Mesenchymal stem cell (in vitro differentiated cells and primary cell): Measurements from ENCODE around the gene EEF1A2.

Experiments
- DNase-seq: peaks from one replicate; pipeline ENCODE4 v3.0.0-alpha.2; 2013
- H2AFZ ChIP-seq: one replicate; pipeline ENCODE4 v1.6.1; 2013; ENCODE audit warnings: low read depth, mild to moderate bottlenecking, control low read depth, inconsistent platforms, low read length, moderate library complexity
- H2AK5ac ChIP-seq: 2 replicates; pipeline ENCODE4 v1.6.1; 2013; ENCODE audit warnings: low read length, moderate library complexity, mild to moderate bottlenecking, inconsistent platforms; ENCODE audit not compliant: severe bottlenecking
- H2BK120ac ChIP-seq: one replicate; pipeline ENCODE4 v1.6.1; 2013; ENCODE audit warnings: low read depth, mild to moderate bottlenecking, inconsistent platforms, low read length, moderate library complexity
- H2BK12ac ChIP-seq, 2 experiments: one replicate each; pipeline ENCODE4 v1.6.1; 2013; ENCODE audit warnings: inconsistent platforms in 2 of 2, low read length in 2 of 2, mild to moderate bottlenecking in 2 of 2, moderate library complexity in 2 of 2, control low read depth in 1 of 2
- H2BK15ac ChIP-seq: one replicate; pipeline ENCODE4 v1.6.1; 2013; ENCODE audit warnings: mild to moderate bottlenecking, low read depth, inconsistent platforms; ENCODE audit not compliant: poor library complexity, severe bottlenecking
- H2BK5ac ChIP-seq: 2 replicates; pipeline ENCODE4 v1.6.1; 2013; ENCODE audit warnings: low read depth, mild to moderate bottlenecking, low read length, control low read depth, inconsistent platforms; ENCODE audit not compliant: poor library complexity, severe bottlenecking
- H3K14ac ChIP-seq, 2 experiments: one replicate each; pipeline ENCODE4 v1.6.1; 2013; ENCODE audit warnings: inconsistent platforms in 2 of 2, low read length in 2 of 2, control low read depth in 1 of 2, mild to moderate bottlenecking in 1 of 2, moderate library complexity in 1 of 2
- H3K18ac ChIP-seq, 2 experiments: one replicate each; pipeline ENCODE4 v1.6.1; 2013; ENCODE audit warnings: inconsistent platforms in 2 of 2, low read length in 2 of 2, control low read depth in 1 of 2, low read depth in 1 of 2, mild to moderate bottlenecking in 1 of 2
- H3K23ac ChIP-seq, 2 experiments: one replicate each; pipeline ENCODE4 v1.6.1; 2013; ENCODE audit warnings: inconsistent platforms in 2 of 2, low read length in 2 of 2, mild to moderate bottlenecking in 2 of 2, moderate library complexity in 2 of 2, control low read depth in 1 of 2
- H3K27ac ChIP-seq: 2 replicates; pipeline ENCODE4 v1.5.1; 2013; ENCODE audit warnings: mild to moderate bottlenecking, moderate library complexity, low read length, control low read depth, inconsistent platforms; ENCODE audit not compliant: poor library complexity, severe bottlenecking
- H3K27me3 ChIP-seq, 2 experiments: 2 replicates each; pipeline versions ENCODE4 v1.6.1 to v1.7.0; 2013; ENCODE audit warnings: low read length in 2 of 2, mild to moderate bottlenecking in 2 of 2, moderate library complexity in 2 of 2, control low read depth in 1 of 2, inconsistent platforms in 1 of 2; ENCODE audit not compliant: control insufficient read depth in 1 of 2, insufficient read depth in 1 of 2
- H3K36me3 ChIP-seq, 2 experiments: 2 replicates each; pipeline versions ENCODE4 v1.6.1 to v1.7.0; 2013; ENCODE audit warnings: low read length in 2 of 2, control low read depth in 1 of 2, inconsistent platforms in 1 of 2, low read depth in 1 of 2, mild to moderate bottlenecking in 1 of 2; ENCODE audit not compliant: insufficient read depth in 2 of 2, control insufficient read depth in 1 of 2
- H3K4ac ChIP-seq, 2 experiments: one replicate each; pipeline ENCODE4 v1.6.1; 2013; ENCODE audit warnings: inconsistent platforms in 2 of 2, low read length in 2 of 2, mild to moderate bottlenecking in 2 of 2, moderate library complexity in 2 of 2, control low read depth in 1 of 2, low read depth in 1 of 2
- H3K4me1 ChIP-seq: 2 replicates; pipeline ENCODE4 v1.6.1; 2013; ENCODE audit warnings: low read depth, low read length, control low read depth; ENCODE audit not compliant: control insufficient read depth, insufficient read depth
- H3K4me2 ChIP-seq: 2 replicates; pipeline ENCODE4 v1.6.1; 2013; ENCODE audit warnings: low read length, mild to moderate bottlenecking, inconsistent platforms; ENCODE audit not compliant: poor library complexity, severe bottlenecking
- H3K4me3 ChIP-seq, 2 experiments: 2 replicates each; pipeline versions ENCODE4 v1.5.1 to v1.7.0; 2013; ENCODE audit warnings: low read length in 2 of 2, mild to moderate bottlenecking in 2 of 2, control low read depth in 1 of 2, low read depth in 1 of 2; ENCODE audit not compliant: insufficient read depth in 1 of 2
- H3K79me1 ChIP-seq: replicated peaks from 2 replicates; pipeline ENCODE4 v1.6.1; 2013; ENCODE audit warnings: mild to moderate bottlenecking, control low read depth, low read length, inconsistent platforms; ENCODE audit not compliant: poor library complexity, severe bottlenecking
- H3K9ac ChIP-seq: 2 replicates; pipeline ENCODE4 v1.7.0; 2013; ENCODE audit warnings: mild to moderate bottlenecking, low read length, moderate library complexity
- H3K9me3 ChIP-seq: 2 replicates; pipeline ENCODE4 v1.7.0; 2013; ENCODE audit warnings: mild to moderate bottlenecking, low read length; ENCODE audit not compliant: control insufficient read depth
- H4K8ac ChIP-seq: one replicate; pipeline ENCODE4 v1.6.1; 2013; ENCODE audit warnings: inconsistent platforms, mild to moderate bottlenecking, low read length, moderate library complexity
- H4K91ac ChIP-seq: one replicate; pipeline ENCODE4 v1.6.1; 2013; ENCODE audit warnings: mild to moderate bottlenecking, low read length, inconsistent platforms
- WGBS: methylation state at CpG from one replicate; pipeline ENCODE4 v1.1.7; 2013; ENCODE audit warnings: mixed read lengths; 5-methylcytosine and 5-hydroxymethylcytosine counted together

The EEF1A2 gene

GRCh38 chr20:63443606-63444395 is 55.1 kb downstream of the EEF1A2 start:
- Histone ChIP-seq H3K14ac (no peak overlapping the region), H2BK5ac (no peak overlapping the region), H3K79me1 (no peaks in the 10 kb centered on the region), H3K4me3 (no peak overlapping the region), H3K27me3 (peaks cover 0 to 29% of the 10 kb centered on the region in 2 experiments), H3K4ac (no peak overlapping the region), H2BK15ac (no peak overlapping the region), H3K27ac (no peak overlapping the region), H3K4me2 (no peak overlapping the region), H2BK120ac (no peak overlapping the region), H4K8ac (no peak overlapping the region), H3K4me1 (no peaks in the 10 kb centered on the region), H2AK5ac (no peak overlapping the region), H2BK12ac (no peak overlapping the region), H3K36me3 (no peaks in the 10 kb centered on the region), H4K91ac (no peak overlapping the region), H3K18ac (no peak overlapping the region), H2AFZ (no peak overlapping the region), H3K9me3 (no peaks in the 10 kb centered on the region), H3K23ac (no peak overlapping the region), H3K9ac (no peak overlapping the region)
- no peak for DNase-seq
- WGBS, result 87% methylated on average over 24 of the region's 25 CpGs

- Histone ChIP-seq H3K18ac (no peak overlapping the region), H2AK5ac (no peak overlapping the region), H2BK120ac (no peak overlapping the region), H3K9me3 (no peaks in the 10 kb centered on the region), H3K4me2 (no peak overlapping the region), H3K4me3 (no peak overlapping the region), H3K4me1 (no peaks in the 10 kb centered on the region), H3K27ac (no peak overlapping the region), H3K27me3 (peaks cover 0 to 25% of the 10 kb centered on the region in 2 experiments), H2BK12ac (no peak overlapping the region), H3K23ac (no peak overlapping the region), H3K79me1 (no peaks in the 10 kb centered on the region), H4K8ac (no peak overlapping the region), H2BK15ac (no peak overlapping the region), H3K9ac (no peak overlapping the region), H2BK5ac (no peak overlapping the region), H3K36me3 (no peaks in the 10 kb centered on the region), H3K4ac (no peak overlapping the region), H4K91ac (no peak overlapping the region), H2AFZ (no peak overlapping the region), H3K14ac (no peak overlapping the region)
- no peak for DNase-seq
- 78% methylated on average over 8 of the region's 11 CpGs for WGBS
Observed at GRCh38 chr20:63442100-63442493, 56.8 kb downstream of the EEF1A2 start.

DNA sequence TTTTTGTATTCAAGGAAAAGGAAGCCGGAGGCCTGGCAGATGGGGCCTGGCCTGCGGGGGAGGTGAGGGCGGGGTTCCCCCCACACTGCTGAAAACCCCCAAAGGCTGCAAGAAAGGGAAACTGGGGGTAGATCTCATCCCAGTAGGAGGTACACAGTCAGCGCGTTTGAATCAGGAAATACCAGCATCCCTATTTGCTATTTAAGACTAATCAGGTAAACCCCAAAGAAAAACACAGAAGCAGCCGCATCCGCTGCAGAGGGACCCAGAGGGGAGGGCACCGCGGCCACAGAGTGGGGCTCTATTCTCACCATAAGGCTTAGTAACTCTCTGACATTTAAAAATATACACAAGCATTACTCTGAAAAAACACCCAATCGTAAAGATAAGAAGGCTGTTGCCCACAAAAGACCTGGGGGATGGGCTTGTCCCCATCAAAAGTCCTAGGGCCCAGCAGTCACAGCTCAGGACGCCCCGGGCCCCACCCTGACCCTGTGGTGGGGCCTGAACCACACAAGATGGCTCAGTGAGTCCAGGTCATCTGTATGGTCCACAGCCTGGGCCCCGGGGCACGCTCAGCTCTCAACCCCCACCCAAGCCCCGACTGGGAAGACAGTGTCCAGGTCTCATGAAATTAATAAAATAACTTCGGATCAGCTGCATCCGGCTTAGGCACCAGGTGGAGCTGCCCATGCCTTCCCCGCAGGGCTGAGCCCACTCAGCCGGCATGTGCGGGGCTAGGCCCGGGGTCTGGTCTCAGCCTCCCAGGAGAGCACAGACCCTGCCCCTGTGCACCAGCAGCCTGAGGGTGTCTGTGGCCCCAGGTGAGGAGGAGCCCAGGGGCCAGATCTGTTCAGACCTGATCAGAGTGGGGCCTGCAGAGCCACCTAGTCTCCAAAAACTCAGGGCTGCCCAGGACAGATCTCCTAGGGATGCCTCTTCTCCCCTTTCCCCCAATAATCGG is 57.5 kb downstream of the EEF1A2 start:
- no peak overlapping the region for H2BK120ac ChIP-seq
- 79% methylated on average over 22 of the region's 22 CpGs for WGBS

GRCh38 chr20:63440366-63440955 is 58.4 kb downstream of the EEF1A2 start:
- H3K79me1 ChIP-seq, result no peaks in the 10 kb centered on the region
- no peak overlapping the region for H3K4me2 ChIP-seq
- H3K23ac ChIP-seq, result no peak overlapping the region
- no peak overlapping the region for H2BK5ac ChIP-seq
- no peak overlapping the region for H3K4me3 ChIP-seq
- H2BK15ac ChIP-seq, result no peak overlapping the region
- no peak overlapping the region for H2AFZ ChIP-seq
- H4K91ac ChIP-seq, result no peak overlapping the region
- no peak overlapping the region for H3K4ac ChIP-seq
- 87% methylated on average over 24 of the region's 26 CpGs for WGBS
- H3K27ac ChIP-seq, result no peak overlapping the region
- no peak overlapping the region for H3K18ac ChIP-seq
- no peaks in the 10 kb centered on the region for H3K4me1 ChIP-seq
- no peak overlapping the region for H2BK120ac ChIP-seq
- peaks cover 0 to 35% of the 10 kb centered on the region in 2 experiments for H3K27me3 ChIP-seq
- H2BK12ac ChIP-seq, result no peak overlapping the region
- H3K36me3 ChIP-seq, result no peaks in the 10 kb centered on the region
- no peak overlapping the region for H3K14ac ChIP-seq
- H3K9me3 ChIP-seq, result no peaks in the 10 kb centered on the region
- no peak overlapping the region for H4K8ac ChIP-seq
- no peak overlapping the region for H3K9ac ChIP-seq
- DNase-seq, result no peak
- H2AK5ac ChIP-seq, result no peak overlapping the region

More for the DNA sequence above, 57.5 kb downstream of the EEF1A2 start:
- H4K91ac ChIP-seq, result no peak overlapping the region
- H3K9ac ChIP-seq, result no peak overlapping the region
- no peak overlapping the region for H3K4me2 ChIP-seq
- H4K8ac ChIP-seq, result no peak overlapping the region
- no peaks in the 10 kb centered on the region for H3K36me3 ChIP-seq
- no peak for DNase-seq
- no peak overlapping the region for H3K18ac ChIP-seq
- H3K23ac ChIP-seq, result no peak overlapping the region
- H3K27ac ChIP-seq, result no peak overlapping the region
- no peak overlapping the region for H3K4me3 ChIP-seq
- no peaks in the 10 kb centered on the region for H3K4me1 ChIP-seq
- no peak overlapping the region for H3K4ac ChIP-seq
- no peaks in the 10 kb centered on the region for H3K79me1 ChIP-seq
- H3K9me3 ChIP-seq, result no peaks in the 10 kb centered on the region
- no peak overlapping the region for H2BK5ac ChIP-seq
- no peak overlapping the region for H2AK5ac ChIP-seq
- H2AFZ ChIP-seq, result no peak overlapping the region
- no peak overlapping the region for H3K14ac ChIP-seq
- H2BK12ac ChIP-seq, result no peak overlapping the region
- no peak overlapping the region for H2BK15ac ChIP-seq
- peaks cover 0 to 28% of the 10 kb centered on the region in 2 experiments for H3K27me3 ChIP-seq
